Esophagus muscularis mucosa (tissue), 4 donors: ENCODE results near the gene PCBD2. TPM values are rescaled to one million over a fixed set of nuclear protein-coding genes. Genes with fewer than 3 reads are reported as not detected.

Experiments used
- DNase-seq: peaks from one replicate; pipeline ENCODE4 v3.0.0-alpha.2; 2017; ENCODE audit errors: extremely low spot score
- H3K27ac ChIP-seq, 4 donors: fragments of 200-600 bp; sonication (generic); replicated peaks in 1 of 4; 1 replicate in 3 of 4; 2 replicates in 1 of 4; pipeline ENCODE4 v1.5.1; 2016 to 2019; ENCODE audit warnings: mild to moderate bottlenecking in 1 of 4
- H3K27me3 ChIP-seq, 4 donors: fragments of 200-600 bp; sonication (generic); one replicate each; pipeline versions ENCODE4 v1.5.1 to v1.6.0; 2016 to 2019
- H3K36me3 ChIP-seq, 4 donors: fragments of 200-600 bp; sonication (generic); one replicate each; pipeline ENCODE4 v1.5.1; 2016 to 2019
- H3K4me1 ChIP-seq, 4 donors: fragments of 200-600 bp; sonication (generic); one replicate each; pipeline ENCODE4 v1.5.1; 2016 to 2019
- H3K4me3 ChIP-seq, 4 donors: fragments of 200-600 bp; sonication (generic); 1 replicate in 2 of 4; 2 replicates in 2 of 4; pipeline ENCODE4 v1.5.1; 2016 to 2019; ENCODE audit warnings: mild to moderate bottlenecking in 4 of 4, moderate library complexity in 1 of 4
- H3K9me3 ChIP-seq, 4 donors: fragments of 200-600 bp; sonication (generic); 1 replicate in 3 of 4; 2 replicates in 1 of 4; pipeline ENCODE4 v1.5.1; 2016 to 2019
- EP300 ChIP-seq: sonication (generic); formaldehyde crosslinking; IDR thresholded peaks from one replicate; pipeline ENCODE4 v1.6.1; 2017; ENCODE audit warnings: antibody characterized with exemption
- POLR2A ChIP-seq: fragments of 450-650 bp; IDR thresholded peaks from one replicate; pipeline ENCODE4 v1.6.1; 2017; ENCODE audit warnings: antibody characterized with exemption, moderate library complexity, mild to moderate bottlenecking, low read depth
- POLR2AphosphoS5 ChIP-seq, 2 donors: sonication (generic); formaldehyde crosslinking; IDR thresholded peaks; one replicate each; pipeline ENCODE4 v1.6.1; 2017; ENCODE audit warnings: antibody characterized with exemption in 2 of 2
- WGBS: methylation state at CpG from one replicate; pipeline ENCODE4 v1.1.5; 2018; 5-methylcytosine and 5-hydroxymethylcytosine counted together
- intact Hi-C: fragments of 100-400 bp; cut with DNase I; formaldehyde crosslinking; loops from one replicate; pipeline ENCODE4 v1.15.1; 2023
- total RNA-seq, 4 donors: library from RNA; depleted of rRNA; stranded (reverse); fragments of >200 nt; gene quantifications; one replicate each; pipeline versions ENCODE4 v1.1.0 to v1.2.1, GENCODE V29; 2016
- TF ChIP-seq, protein P1 (sequence below), 3 experiments: fragments of 200-600 bp in 2 of 3; fragments of 450-650 bp in 1 of 3; sonication (generic) in 2 of 3; IDR thresholded peaks; one replicate each; pipeline ENCODE4 v1.5.1; 2017 to 2019; ENCODE audit warnings: antibody characterized with exemption in 3 of 3, mild to moderate bottlenecking in 2 of 3, moderate library complexity in 1 of 3

Gene PCBD2
- total RNA-seq, 4 donors from 2014 or later: 6.8 to 11.6 (median 10.4) TPM

DNA sequence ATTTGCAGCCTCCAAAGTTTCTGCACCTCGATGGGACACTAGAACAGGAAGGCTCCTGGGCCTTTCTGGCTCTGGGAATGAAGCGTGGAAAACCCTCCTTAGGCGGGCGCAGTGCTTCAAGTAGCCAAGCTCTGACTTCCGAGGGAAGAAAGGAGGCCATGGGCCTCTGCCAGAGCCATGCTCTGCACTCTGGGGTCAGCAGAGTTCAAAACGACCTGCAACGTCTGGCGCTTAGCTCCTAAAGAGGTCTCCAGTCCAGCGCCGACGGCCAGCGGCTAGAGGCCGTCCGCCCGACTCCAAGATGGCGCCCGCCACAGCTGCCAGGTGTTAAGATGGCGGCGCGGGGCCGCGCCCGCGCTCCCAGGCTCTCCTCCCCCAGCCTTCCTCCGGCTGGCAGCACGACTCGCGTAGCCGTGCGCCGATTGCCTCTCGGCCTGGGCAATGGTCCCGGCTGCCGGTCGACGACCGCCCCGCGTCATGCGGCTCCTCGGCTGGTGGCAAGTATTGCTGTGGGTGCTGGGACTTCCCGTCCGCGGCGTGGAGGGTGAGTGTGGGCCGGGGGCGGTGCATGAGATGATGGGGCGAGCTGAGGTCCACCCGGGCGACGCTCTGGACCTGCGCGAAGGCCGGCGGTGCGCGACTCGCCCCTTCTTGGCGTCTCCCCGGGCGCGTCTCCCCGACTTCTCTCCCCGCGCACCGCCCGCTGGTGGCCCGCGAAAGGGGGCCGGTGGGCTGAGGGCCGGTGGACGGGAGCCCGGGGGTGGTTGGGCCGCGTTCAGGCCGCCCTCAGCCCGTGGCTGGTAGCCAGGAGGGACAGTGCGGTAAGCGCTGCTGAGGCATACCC lies 30.7 kb upstream of the PCBD2 start, which contains the start of gene TXNDC15:
TXNDC15 (plus strand) TSS at position 385 of the 844 bp plus-strand sequence; CDS start at position 442, 57 bp downstream.
- Histone ChIP-seq H3K27ac (peak within 1 kb of the TSS; percentile 94 to 99 (median 98)), H3K4me3 (peak within 1 kb of the TSS; percentile 83 to 99 (median 98)), H3K9me3 (no peaks in the 10 kb centered on the region), H3K36me3 (peaks cover 0 to 6% (median 0%) of the 10 kb centered on the region in 4 donors), H3K4me1 (peaks cover 17 to 43% (median 32%) of the 10 kb centered on the region in 4 donors), H3K27me3 (no peaks in the 10 kb centered on the region)
- WGBS: 11% methylated on average over 16 of the region's 79 CpGs
- peak; percentile 94 for DNase-seq
- intact Hi-C loops: loop anchor here (2.0 kb wide), 2 partner anchors 27 to 31 kb away; partner anchors contain the start of gene PCBD2
- TF ChIP-seq EP300 (no peak), POLR2AphosphoS5 (IDR thresholded peaks at IDR 0.05) (peak; percentile 84 to 86), POLR2A (no peak)
- TF ChIP-seq, protein P1, sequence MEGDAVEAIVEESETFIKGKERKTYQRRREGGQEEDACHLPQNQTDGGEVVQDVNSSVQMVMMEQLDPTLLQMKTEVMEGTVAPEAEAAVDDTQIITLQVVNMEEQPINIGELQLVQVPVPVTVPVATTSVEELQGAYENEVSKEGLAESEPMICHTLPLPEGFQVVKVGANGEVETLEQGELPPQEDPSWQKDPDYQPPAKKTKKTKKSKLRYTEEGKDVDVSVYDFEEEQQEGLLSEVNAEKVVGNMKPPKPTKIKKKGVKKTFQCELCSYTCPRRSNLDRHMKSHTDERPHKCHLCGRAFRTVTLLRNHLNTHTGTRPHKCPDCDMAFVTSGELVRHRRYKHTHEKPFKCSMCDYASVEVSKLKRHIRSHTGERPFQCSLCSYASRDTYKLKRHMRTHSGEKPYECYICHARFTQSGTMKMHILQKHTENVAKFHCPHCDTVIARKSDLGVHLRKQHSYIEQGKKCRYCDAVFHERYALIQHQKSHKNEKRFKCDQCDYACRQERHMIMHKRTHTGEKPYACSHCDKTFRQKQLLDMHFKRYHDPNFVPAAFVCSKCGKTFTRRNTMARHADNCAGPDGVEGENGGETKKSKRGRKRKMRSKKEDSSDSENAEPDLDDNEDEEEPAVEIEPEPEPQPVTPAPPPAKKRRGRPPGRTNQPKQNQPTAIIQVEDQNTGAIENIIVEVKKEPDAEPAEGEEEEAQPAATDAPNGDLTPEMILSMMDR (IDR thresholded peaks at IDR 0.05): no peak

DNA sequence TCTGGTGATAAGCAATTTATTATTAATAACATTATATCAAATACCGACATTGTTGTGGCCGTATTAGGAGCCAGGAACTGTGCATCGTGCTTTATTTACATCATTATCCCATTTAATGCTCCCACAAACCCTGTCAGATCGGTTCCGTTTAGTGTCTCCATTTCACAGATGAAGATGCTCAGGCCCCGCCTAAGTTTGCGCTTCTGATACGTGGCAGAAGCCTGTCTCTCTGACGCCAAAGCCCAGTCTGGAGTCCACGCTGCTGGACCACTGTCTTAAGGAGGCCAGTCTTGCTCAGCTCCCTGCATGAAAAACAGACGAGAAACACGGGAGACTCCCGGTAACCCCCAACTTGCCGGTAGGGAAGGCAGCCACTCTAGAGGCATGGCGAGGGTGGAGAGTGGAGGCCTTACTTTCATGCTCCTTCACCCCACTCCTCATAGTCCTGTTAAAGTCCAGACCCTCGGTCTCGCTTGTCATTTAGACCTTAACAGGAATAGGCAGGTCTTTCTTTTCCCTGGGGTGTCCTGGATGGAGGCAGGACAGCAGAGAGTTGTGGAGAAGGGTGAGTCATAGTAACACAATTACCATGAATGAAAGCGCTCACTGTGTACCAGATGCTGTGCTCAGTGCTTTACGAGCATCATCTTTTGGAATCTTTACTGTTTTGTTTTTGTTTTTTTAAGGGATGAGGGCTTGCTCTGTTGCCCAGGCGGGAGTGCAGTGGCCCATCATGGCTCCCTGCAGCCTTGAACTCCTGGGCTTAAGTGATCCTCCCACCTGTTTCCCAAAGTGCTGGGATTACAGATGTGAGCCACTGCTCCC lies 29.9 kb upstream of the PCBD2 start:
- peak; percentile 93 for DNase-seq
- 6% methylated on average over 17 of the region's 20 CpGs for WGBS
- H3K4me1 ChIP-seq: peaks cover 19 to 43% (median 35%) of the 10 kb centered on the region in 4 donors

GRCh38 chr5:134877159-134877558 lies 27.8 kb upstream of the PCBD2 start:
- no peak for TF ChIP-seq POLR2AphosphoS5 (IDR thresholded peaks at IDR 0.05)
- TF ChIP-seq, protein P1 (IDR thresholded peaks at IDR 0.05): no peak
- no peak for TF ChIP-seq EP300
- TF ChIP-seq POLR2A: no peak
- intact Hi-C loops: no loop called here

More for the DNA sequence above, 29.9 kb upstream of the PCBD2 start:
- H3K27me3 ChIP-seq: no peaks in the 10 kb centered on the region
- H3K36me3 ChIP-seq: peaks cover 0 to 6% (median 0%) of the 10 kb centered on the region in 4 donors
- H3K9me3 ChIP-seq: no peaks in the 10 kb centered on the region
- intact Hi-C loops: loop anchor here (2.0 kb wide), 2 partner anchors 28 to 30 kb away; partner anchors contain the start of gene PCBD2
- TF ChIP-seq, protein P1 (IDR thresholded peaks at IDR 0.05): no peak
- TF ChIP-seq POLR2AphosphoS5 (IDR thresholded peaks at IDR 0.05) (peak in 1 of 2 donors; percentile 26), POLR2A (no peak), EP300 (no peak)
- H3K27ac ChIP-seq: peak overlapping the region; percentile 94 to 99 (median 98)
- peak overlapping the region; percentile 83 to 99 (median 98) for H3K4me3 ChIP-seq

GRCh38 chr5:134878403-134878802 lies 26.5 kb upstream of the PCBD2 start:
- H3K4me1 ChIP-seq: peaks cover 19 to 42% (median 34%) of the 10 kb centered on the region in 4 donors

More at GRCh38 chr5:134877159-134877558, 27.8 kb upstream of the PCBD2 start:
- Histone ChIP-seq H3K4me3 (no peak overlapping the region), H3K9me3 (no peaks in the 10 kb centered on the region), H3K4me1 (peaks cover 20 to 43% (median 35%) of the 10 kb centered on the region in 4 donors), H3K36me3 (peaks cover 0 to 6% (median 0%) of the 10 kb centered on the region in 4 donors), H3K27ac (peak overlapping the region in 1 of 4 donors; percentile 98), H3K27me3 (no peaks in the 10 kb centered on the region)
- no peak for DNase-seq

More at GRCh38 chr5:134878403-134878802, 26.5 kb upstream of the PCBD2 start:
- H3K27me3 ChIP-seq: no peaks in the 10 kb centered on the region
- DNase-seq: no peak
- peaks cover 0 to 6% (median 0%) of the 10 kb centered on the region in 4 donors for H3K36me3 ChIP-seq
- WGBS: 87% methylated on average over 3 of the region's 3 CpGs
- TF ChIP-seq EP300 (no peak), POLR2A (no peak), POLR2AphosphoS5 (IDR thresholded peaks at IDR 0.05) (no peak)
- TF ChIP-seq, protein P1 (IDR thresholded peaks at IDR 0.05): no peak
- H3K9me3 ChIP-seq: no peaks in the 10 kb centered on the region
- intact Hi-C loops: no loop called here
- H3K4me3 ChIP-seq: no peak overlapping the region
- H3K27ac ChIP-seq: no peak overlapping the region
